Smooth muscle cell (in vitro differentiated cells): ENCODE data around the gene AP3B2. TPM values are rescaled to one million over a fixed set of nuclear protein-coding genes. Genes with fewer than 3 reads are reported as not detected.

Source experiments
- DNase-seq: peaks from one replicate; lab custom pipeline; 2025; ENCODE audit not compliant: unreplicated experiment; lab: John Stamatoyannopoulos, UW
- H2AFZ ChIP-seq: fragments of 200-600 bp; sonication (generic); 2 replicates; pipeline ENCODE4 v1.6.0; 2016; ENCODE audit warnings: antibody characterized with exemption, low read depth, mild to moderate bottlenecking
- H3F3A ChIP-seq: fragments of 200-600 bp; sonication (generic); 2 replicates; pipeline ENCODE4 v1.6.0; 2017; ENCODE audit warnings: antibody characterized with exemption, low read depth
- H3K27ac ChIP-seq: fragments of 200-600 bp; sonication (generic); 2 replicates; pipeline ENCODE4 v1.5.1; 2016; ENCODE audit warnings: low read depth, mild to moderate bottlenecking
- H3K27me3 ChIP-seq: fragments of 200-600 bp; sonication (generic); 2 replicates; pipeline ENCODE4 v1.6.1; 2016; ENCODE audit warnings: low read depth, mild to moderate bottlenecking
- H3K36me3 ChIP-seq: fragments of 200-600 bp; sonication (generic); 2 replicates; pipeline ENCODE4 v1.5.1; 2016; ENCODE audit warnings: low read depth
- H3K4me1 ChIP-seq: fragments of 200-600 bp; sonication (generic); 2 replicates; pipeline ENCODE4 v1.5.1; 2016; ENCODE audit warnings: low read depth
- H3K4me2 ChIP-seq: fragments of 200-600 bp; sonication (generic); 2 replicates; pipeline ENCODE4 v1.6.0; 2016; ENCODE audit warnings: mild to moderate bottlenecking
- H3K4me3 ChIP-seq: fragments of 200-600 bp; sonication (generic); 2 replicates; pipeline ENCODE4 v1.5.1; 2016; ENCODE audit warnings: mild to moderate bottlenecking
- H3K79me2 ChIP-seq: fragments of 200-600 bp; sonication (generic); 2 replicates; pipeline ENCODE4 v1.6.0; 2016; ENCODE audit warnings: low read depth, mild to moderate bottlenecking
- H3K9ac ChIP-seq: fragments of 200-600 bp; sonication (generic); 2 replicates; pipeline ENCODE4 v1.6.0; 2016; ENCODE audit warnings: low read depth
- H3K9me3 ChIP-seq: fragments of 200-600 bp; sonication (generic); replicated peaks from 2 replicates; pipeline ENCODE4 v1.5.1; 2016; ENCODE audit warnings: low read depth
- H4K20me1 ChIP-seq: fragments of 200-600 bp; sonication (generic); 2 replicates; pipeline ENCODE4 v1.6.0; 2016; ENCODE audit warnings: low read depth
- WGBS: methylation state at CpG from one replicate; pipeline ENCODE4 v1.1.7; 2016; ENCODE audit warnings: low lambda C conversion rate; 5-methylcytosine and 5-hydroxymethylcytosine counted together
- polyA plus RNA-seq: library from polyadenylated mRNA; unstranded; fragments of >200 nt; fragmentation: Nextera tagmentation; extraction: Ambion mirVana; gene quantifications from 2 replicates; pipeline ENCODE4 v1.2.1, GENCODE V29; 2016
- total RNA-seq: library from RNA; depleted of rRNA; stranded (reverse); fragments of >200 nt; gene quantifications from 2 replicates; pipeline ENCODE4 v1.2.3, GENCODE V29; 2014
- TF ChIP-seq, protein P1 (sequence below): fragments of 200-600 bp; sonication (generic); IDR thresholded peaks from 2 replicates; pipeline ENCODE4 v1.5.1; 2017; ENCODE audit warnings: borderline replicate concordance, mild to moderate bottlenecking, antibody characterized with exemption; ENCODE audit not compliant: insufficient read depth, poor library complexity, severe bottlenecking

Gene AP3B2
- total and polyA plus RNA-seq, 2 experiments from 2014 or later = 0.66 to 1.6 TPM

DNA sequence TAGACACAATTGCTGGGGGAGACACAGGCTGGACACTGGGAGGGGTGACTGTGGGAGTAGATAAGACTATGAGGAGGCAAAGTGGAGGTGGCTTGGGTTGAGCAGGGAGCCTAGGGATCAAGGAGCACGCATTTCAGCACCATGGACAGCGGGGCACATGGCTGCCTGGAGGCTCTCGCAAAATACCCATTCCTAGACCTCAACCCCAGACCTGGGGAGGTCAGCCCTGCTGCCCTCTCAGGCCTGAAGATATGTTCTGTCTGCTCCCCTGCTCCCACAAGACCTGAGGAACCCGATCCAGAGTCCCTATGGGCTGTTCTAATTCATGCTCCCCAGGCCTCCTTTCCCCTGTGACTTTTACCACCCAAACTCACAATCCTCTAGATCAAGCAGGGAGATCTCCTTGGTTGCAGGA, 46.5 kb downstream of the AP3B2 start:
- H3K4me3 ChIP-seq = no peak overlapping the region
- TF ChIP-seq, protein P1, sequence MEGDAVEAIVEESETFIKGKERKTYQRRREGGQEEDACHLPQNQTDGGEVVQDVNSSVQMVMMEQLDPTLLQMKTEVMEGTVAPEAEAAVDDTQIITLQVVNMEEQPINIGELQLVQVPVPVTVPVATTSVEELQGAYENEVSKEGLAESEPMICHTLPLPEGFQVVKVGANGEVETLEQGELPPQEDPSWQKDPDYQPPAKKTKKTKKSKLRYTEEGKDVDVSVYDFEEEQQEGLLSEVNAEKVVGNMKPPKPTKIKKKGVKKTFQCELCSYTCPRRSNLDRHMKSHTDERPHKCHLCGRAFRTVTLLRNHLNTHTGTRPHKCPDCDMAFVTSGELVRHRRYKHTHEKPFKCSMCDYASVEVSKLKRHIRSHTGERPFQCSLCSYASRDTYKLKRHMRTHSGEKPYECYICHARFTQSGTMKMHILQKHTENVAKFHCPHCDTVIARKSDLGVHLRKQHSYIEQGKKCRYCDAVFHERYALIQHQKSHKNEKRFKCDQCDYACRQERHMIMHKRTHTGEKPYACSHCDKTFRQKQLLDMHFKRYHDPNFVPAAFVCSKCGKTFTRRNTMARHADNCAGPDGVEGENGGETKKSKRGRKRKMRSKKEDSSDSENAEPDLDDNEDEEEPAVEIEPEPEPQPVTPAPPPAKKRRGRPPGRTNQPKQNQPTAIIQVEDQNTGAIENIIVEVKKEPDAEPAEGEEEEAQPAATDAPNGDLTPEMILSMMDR = no peak
- DNase-seq = no peak

DNA sequence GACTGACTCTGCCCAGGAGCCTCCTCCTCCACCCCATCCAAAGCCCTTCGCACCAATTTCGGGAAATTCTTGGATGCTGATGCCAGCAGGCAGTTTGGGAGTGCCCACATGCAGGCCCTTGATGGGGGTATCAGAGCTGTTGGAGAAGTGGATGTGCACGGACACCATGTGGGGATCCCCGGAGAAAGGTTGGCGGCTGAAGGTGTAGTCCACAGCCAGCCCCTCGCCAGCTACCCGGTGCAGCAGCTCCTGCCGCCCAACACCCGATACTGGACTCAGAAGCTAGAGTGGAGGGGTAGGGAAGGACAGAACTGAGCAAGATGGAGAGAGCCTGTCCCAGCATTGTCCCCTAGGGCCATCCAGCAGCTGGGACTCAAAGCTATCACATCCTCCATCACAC, 47.0 kb downstream of the AP3B2 start:
- Histone ChIP-seq H2AFZ (no peak overlapping the region), H4K20me1 (no peaks in the 10 kb centered on the region), H3K36me3 (no peaks in the 10 kb centered on the region), H3K4me1 (no peaks in the 10 kb centered on the region), H3K27ac (no peak overlapping the region), H3K4me3 (no peak overlapping the region), H3K4me2 (no peak overlapping the region), H3K9ac (no peak overlapping the region), H3K79me2 (no peaks in the 10 kb centered on the region), H3F3A (no peaks in the 10 kb centered on the region), H3K9me3 (no peaks in the 10 kb centered on the region), H3K27me3 (peaks cover under 1% of the 10 kb centered on the region)
- TF ChIP-seq, protein P1 = no peak
- WGBS = 80% methylated on average over 9 of the region's 9 CpGs
- no peak for DNase-seq

More for the DNA sequence above, 46.5 kb downstream of the AP3B2 start:
- Histone ChIP-seq H3K9ac (no peak overlapping the region), H3K9me3 (no peaks in the 10 kb centered on the region), H2AFZ (no peak overlapping the region), H3F3A (no peaks in the 10 kb centered on the region), H3K4me2 (no peak overlapping the region), H3K27me3 (no peaks in the 10 kb centered on the region), H3K4me1 (no peaks in the 10 kb centered on the region), H3K36me3 (no peaks in the 10 kb centered on the region), H3K79me2 (no peaks in the 10 kb centered on the region), H4K20me1 (no peaks in the 10 kb centered on the region), H3K27ac (no peak overlapping the region)
- 20% methylated on average over 4 of the region's 4 CpGs for WGBS

DNA sequence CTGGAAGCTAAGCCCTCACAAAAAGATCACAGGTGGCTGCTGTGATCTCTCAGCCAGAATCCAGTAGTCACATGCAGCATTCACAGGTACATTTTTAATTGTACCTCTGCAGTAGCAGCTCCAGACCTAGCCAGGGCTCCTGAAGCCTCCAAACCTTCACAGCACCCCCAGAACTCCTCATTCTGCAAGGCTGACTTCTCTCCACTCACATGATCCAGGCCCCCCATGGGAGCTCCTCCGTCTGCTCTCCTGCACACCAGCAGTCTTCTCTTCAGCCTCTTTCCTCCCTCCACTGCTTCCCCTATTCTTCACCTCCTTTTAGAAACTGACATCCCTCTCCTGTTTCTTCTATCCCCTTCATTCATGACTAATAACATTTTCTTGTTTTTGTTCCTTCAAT, 49.3 kb downstream of the AP3B2 start:
- Histone ChIP-seq H3F3A (no peaks in the 10 kb centered on the region), H4K20me1 (no peaks in the 10 kb centered on the region), H3K36me3 (no peaks in the 10 kb centered on the region), H3K79me2 (no peaks in the 10 kb centered on the region), H3K4me2 (no peak overlapping the region), H3K9ac (no peak overlapping the region), H3K27me3 (peaks cover 4% of the 10 kb centered on the region), H3K4me1 (no peaks in the 10 kb centered on the region), H3K27ac (no peak overlapping the region), H2AFZ (no peak overlapping the region), H3K4me3 (no peak overlapping the region), H3K9me3 (no peaks in the 10 kb centered on the region)
- TF ChIP-seq, protein P1 = no peak
- 82% methylated on average over 1 of the region's 1 CpG for WGBS
- DNase-seq = no peak

DNA sequence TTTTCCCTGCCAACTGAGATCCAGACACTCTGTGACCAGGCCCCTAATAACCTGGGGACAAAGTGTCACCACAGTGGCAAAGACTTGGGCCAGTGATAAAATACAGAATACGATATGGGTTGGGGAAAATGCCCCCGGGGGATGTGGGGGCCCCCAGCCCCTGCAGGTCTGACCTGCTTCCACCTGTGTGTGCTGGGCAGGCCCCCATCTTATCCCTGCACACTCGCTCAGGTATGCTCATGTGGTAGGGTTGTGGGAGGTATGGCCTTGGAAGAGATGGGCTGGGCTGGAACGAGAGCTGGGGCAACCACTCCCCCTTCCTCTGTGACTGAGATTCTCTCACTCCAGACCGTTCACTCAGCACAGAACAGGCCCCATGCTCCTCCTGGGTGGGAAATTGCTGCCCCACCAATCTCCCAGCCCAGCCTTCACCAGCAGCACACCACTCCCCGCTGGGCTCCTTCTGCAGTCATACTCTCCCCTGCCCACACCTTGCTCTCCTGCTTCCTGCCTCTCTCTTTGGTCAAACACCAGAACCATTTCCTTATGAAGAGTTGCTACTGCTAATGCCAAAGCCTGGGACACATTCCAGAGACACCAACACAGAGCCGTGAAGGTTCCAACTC, 52.9 kb downstream of the AP3B2 start:
- Histone ChIP-seq H3K9ac (no peak overlapping the region), H4K20me1 (no peaks in the 10 kb centered on the region), H3K4me2 (no peak overlapping the region), H3K79me2 (no peaks in the 10 kb centered on the region), H3K27ac (no peak overlapping the region), H3K36me3 (no peaks in the 10 kb centered on the region), H3F3A (no peaks in the 10 kb centered on the region), H3K27me3 (peaks cover 32% of the 10 kb centered on the region), H3K9me3 (no peaks in the 10 kb centered on the region), H2AFZ (no peak overlapping the region), H3K4me3 (no peak overlapping the region), H3K4me1 (no peaks in the 10 kb centered on the region)
- no peak for DNase-seq
- 80% methylated on average over 7 of the region's 7 CpGs for WGBS
- TF ChIP-seq, protein P1 = no peak
